NCI-H1417 treated with DMSO at 0.1 percent for 48 hours (cell line): ENCODE measurements around the gene APEH.

Experiments used
- DNase-seq: peaks from one replicate; lab custom pipeline; 2025; lab: John Stamatoyannopoulos, UW

The APEH gene

DNA sequence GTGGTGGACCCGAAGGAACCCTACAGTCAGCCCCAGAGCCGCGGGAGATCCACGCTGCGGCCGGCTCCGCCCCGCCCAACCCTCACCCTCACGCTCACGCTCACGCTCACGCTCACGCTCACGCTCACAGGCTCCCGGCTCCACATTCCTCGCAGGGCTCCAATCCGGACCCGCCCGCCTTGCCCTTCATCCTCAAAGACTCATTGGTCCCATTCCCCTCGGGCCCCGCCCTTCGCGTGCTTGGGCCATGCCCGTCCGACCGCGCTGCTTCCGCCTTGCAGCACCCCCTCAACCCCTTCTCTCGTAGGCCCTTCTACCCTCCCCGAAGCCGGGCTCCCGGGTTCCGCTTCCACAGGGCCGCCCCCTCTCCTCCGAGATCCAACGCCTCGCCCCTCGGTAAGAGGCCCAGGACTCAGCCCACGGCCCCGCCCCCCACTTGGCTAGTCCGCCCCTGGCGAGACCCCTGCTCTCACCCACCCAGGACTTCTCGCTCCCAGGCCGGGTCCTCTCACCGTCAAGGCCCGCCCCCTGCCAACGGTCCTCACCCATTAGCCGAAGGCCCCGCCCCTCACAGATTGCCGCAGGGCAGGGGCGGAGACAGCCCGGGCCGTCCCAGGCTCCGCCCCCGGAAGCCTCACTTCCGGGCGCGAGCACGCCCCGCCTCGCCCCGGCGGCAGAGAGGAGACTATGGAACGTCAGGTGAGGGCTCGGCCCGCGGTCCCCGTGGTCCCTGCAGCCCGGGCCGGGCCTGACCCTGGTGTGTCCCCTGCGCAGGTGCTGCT, at the start of gene APEH:
Gene APEH (plus strand): TSS at position 637 of the 782 bp plus-strand sequence. CDS start 51 bp downstream, at position 688.
- no peak for DNase-seq

DNA sequence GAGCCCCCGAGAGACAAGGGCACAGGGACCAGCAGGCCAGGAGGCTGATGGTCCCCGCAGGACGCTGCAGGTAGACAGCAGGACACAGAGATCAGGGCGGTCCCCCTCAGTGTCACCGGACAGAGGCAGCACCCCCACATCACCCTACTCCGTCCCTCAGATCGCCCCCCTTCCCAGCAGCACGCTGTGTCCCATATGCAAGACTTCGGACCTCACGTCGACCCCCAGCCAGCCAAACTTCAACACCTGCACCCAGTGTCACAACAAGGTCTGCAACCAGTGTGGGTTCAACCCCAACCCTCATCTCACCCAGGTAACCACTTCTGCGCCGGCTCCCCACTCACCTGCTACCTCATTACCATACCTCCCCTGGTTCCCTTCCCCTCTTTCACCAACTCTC, 49.1 kb upstream of the APEH start:
- no peak for DNase-seq

DNA sequence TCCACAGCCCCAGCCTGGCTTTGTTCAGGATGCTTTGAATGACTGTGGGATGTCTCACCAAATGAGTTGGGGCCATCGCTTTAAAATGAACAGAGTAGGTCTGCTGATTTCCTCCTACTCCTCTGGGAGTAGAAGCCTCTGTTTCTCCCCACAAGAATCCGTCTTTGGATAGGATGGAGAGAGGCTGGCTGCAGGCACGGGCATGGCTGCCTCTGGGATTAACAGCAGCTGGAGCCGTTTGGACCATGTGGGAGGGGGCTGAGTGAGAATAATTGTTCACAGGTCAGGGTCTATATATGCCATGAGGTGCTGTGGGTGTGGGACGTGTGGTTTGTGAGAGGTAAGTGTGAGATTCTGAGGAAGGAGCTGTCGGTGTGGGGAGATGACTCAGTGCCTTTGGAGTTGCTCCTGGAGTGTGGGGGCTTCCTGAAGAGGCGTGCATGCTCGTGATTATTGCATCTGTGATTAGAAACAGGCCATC, 48.0 kb upstream of the APEH start:
- DNase-seq: no peak

DNA sequence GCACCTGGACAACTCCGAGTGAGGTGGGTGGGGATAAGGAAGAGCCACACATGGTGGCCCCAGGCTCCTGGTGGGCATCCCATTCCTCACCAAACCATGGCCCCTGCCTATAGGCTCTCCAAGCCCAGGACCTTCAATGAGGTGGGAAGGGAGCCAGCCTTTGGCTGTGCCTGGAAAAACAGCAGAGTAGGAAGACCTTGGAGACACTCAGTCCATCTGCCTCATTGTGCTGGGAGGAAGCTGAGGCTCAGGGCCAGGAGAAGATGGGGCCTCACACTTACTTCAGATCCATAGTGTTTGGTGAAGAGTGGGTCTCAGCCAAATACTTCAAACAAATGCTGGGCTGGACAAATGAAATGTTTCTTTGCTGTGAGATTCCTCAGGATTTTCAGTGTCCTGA, 47.4 kb upstream of the APEH start:
- DNase-seq: no peak

DNA sequence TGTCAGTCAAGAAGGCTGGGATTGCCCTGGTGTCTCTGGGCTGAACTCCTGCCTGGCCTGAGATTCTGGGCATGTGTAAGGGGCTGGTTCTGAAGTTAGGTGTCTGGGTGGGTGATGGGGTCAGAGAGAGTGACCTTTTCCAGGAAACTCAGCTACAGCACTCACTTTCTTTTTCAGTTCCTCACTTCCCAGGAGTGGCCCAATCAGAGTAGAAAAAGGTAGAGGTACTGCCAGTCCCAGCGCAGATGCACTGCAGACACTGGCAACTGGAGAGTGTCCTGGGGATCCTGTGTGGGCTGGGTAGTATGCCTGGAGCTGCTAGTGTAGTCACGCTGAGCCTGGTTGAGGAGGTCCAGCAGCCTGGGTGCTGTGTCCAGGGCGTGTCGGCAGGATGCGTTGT, 46.5 kb upstream of the APEH start:
- DNase-seq: no peak

DNA sequence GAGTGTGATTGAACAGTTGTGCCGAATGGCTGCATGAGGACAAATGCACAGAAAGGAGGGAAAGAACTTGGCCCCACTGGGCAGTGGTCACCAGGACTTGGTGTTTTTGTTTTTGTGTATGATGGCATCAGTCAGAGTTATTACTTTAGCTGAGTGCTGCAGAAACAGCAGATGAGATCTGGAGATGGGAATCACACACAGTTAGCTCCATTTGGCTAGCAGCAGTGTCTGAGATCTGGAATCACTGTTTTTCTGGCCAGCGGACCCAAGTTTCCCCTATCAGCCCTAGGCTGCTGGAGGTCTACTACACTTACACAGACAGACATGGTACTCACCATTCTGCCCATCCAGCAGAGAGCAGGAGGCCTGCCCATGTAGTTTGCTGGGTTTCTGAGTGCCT, 45.9 kb upstream of the APEH start:
- no peak for DNase-seq

DNA sequence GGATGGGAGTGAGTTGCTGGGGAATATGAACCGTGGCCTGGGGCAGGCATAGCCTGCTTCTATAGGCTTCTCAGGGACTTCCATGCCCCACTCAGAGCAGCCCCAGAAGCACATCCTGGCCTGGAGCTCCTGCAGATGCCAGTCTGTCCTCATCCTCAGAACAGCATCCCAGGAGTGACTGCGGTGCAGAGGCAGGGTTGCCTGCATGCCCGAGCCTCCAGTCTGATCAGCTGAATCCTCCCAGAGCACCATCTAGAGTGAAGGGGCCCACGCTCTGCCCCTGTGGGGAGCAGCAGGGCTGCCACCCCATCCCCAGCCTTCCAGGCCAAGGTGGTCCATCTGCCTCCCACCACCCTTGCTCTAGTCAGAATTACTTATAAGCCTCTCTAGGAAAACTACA, 44.7 kb upstream of the APEH start:
- DNase-seq: no peak

DNA sequence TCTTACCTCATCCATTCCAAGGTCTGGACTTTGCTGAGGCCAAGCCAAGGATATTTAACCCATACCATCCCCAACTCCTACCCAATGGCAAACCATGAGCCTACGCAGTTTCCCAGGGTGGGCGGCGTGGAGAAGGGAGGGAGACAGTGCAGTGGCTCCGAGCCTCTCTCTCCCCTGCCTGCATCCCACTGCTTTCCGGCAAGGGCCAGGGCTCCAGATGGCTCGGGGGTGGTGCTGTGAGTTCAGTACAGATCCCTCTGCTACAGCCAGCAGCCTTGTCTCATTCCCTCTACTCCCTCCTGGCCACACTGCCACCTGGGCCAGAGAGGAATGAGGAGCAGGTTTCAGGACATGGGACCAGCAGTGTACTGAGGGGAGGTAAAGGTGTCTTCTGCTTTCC, 44.3 kb upstream of the APEH start:
- DNase-seq: no peak

DNA sequence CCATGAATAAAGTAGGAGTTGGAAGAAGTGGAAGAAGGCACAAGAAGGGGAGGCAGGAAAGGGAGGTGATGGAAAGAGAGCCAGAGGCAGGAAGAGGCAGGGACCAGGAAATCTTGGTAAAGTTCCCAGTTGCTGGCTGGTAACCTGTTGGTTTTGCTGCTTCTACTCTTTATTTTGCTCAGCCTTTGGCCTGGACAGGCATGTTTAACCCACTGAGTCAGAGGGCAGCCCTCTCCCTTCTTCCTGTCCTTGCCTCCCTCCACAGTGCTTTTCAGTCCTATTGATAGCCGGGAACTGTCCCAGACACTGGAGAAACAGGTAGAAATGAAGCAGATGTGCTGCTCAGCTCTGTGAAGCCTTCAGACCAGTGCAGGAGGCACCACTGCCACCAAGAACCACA, 43.4 kb upstream of the APEH start:
- no peak for DNase-seq

DNA sequence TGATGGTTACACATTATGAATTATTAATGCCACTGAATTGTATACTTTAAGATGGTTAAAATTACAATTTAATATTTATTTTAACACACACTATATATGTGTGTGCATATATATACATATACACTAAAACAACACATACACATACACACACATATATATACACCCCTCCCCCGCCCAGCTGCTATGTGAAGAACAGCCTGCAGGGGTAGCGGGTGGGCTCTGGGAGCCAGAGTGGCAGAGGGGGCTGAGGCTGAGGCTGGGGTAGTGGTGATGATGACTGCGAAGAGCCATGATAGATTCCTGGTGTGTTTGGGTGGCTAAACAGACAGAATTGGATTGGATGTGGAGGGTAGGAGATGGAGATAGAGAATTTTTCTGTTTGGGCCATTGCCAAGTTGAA, 39.4 kb upstream of the APEH start:
- DNase-seq: no peak

DNA sequence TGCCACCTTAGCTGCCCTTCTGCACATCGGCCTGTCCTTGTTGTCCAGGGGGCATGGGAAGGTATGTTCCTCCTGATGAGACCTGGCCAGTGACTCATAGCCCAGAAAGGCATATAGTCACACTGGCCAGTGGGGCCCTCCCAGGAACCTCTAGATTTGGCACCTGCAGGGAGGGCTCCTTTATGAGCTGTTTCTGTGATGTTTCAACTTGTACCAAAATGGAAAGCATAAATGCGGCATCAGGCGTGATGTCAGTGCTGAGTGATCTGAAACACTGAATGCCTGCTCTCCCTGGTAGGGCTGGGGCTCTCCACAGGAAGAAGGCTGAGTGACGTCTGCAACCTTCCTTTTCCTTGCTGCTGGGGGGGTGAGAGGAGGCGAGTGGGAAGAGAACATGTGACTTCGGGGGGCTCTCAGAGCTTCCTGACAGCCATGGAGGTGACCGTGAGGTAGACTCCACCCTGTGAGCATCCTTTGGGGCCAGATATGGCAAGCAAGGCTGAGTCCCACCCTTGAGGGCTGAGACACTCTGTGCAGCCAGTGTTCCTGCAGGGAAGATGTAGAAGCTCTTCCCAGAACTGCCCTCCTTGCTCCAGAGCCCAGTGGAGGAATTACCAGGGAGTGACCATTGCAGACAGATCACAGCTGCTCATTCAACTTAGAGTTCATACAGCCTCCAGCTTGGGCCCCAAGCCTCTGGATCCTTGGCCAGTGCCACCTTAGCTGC, 37.1 kb upstream of the APEH start:
- DNase-seq: no peak

DNA sequence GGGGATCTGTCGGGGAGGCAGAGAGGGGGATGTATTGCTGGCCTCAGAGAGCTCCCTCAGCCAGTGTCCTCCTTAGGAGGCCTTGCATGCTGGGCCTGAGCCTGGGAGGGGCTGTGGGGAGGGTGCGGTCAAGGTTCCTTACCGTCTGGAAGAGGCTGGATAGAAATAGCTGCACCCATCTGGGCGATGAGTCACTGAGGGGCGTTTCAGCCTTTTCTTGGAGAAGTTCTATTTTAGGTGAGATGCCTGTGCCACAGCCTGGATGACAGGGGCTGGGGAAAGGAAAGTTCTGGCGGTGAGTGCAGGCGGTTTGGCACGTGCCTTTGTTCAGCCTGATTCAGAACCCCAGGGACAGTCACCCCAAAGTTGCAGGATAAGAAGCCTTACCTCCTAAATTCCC, 35.7 kb upstream of the APEH start:
- DNase-seq: no peak

DNA sequence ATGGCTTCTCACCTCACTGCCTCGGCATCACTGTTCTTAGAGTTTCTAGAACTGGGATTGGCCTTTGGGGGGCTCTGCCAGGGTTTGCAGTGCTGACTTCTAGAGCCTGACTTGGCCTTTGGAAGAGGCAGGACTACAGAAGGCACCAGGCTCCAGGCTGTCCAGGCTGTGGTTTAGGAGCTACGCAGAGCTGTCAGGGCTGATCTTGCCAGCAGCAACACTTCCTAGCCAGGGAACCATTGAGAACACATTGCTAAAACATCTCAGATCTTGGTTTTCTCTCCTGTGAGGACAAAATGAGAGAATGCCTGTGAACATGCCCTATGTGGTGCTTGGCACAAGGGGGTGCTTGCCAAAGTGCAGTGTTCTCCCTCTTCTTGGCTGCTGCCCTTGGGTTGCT, 34.6 kb upstream of the APEH start:
- DNase-seq: no peak

DNA sequence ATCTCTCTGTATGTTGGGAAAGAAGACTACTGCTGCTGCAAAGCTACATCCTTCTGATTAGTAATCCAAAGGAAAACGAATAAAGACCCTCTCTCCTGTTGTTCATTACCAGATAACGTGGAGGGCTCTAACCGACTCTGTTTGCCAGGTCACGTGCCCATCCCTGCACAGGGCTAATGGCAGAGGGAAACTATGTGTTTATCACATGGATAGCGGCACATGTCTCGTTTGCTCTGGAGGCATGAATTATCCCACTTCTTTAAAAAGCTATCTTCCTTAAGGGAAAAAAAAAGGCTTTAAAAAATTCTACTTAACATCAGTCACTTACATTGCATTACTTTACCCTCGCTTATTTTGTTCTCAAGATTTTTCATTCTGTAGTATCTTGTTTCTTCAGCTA, 32.9 kb upstream of the APEH start:
- DNase-seq: no peak

DNA sequence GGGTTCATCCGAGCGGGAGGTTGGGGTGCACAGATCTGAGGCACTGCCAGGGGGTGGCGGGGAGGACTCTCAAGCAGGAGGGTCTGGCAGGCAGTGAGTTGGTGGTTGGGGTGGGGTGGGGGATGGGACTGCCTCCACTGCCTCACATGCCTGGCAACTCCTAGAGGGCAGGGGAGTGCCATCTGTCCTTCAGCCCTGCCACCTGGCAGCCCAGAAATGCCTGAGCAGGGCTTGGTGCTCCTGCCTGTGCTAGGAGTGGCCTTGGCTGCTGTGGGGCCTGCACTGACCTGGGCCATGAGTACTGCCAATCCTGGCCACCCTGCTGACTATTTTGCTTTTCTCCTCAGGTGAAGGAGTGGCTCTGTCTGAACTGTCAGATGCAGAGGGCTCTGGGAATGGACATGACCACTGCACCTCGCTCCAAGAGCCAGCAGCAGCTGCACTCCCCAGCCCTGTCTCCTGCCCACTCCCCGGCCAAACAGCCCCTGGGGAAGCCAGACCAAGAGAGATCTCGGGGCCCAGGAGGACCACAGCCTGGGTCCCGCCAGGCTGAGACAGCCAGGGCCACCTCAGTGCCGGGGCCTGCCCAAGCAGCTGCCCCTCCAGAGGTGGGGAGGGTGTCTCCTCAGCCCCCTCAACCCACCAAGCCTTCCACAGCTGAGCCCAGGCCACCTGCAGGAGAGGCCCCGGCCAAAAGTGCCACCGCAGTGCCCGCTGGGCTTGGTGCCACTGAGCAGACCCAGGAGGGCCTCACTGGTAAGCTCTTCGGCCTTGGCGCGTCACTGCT, 32.0 kb upstream of the APEH start:
- DNase-seq: no peak

DNA sequence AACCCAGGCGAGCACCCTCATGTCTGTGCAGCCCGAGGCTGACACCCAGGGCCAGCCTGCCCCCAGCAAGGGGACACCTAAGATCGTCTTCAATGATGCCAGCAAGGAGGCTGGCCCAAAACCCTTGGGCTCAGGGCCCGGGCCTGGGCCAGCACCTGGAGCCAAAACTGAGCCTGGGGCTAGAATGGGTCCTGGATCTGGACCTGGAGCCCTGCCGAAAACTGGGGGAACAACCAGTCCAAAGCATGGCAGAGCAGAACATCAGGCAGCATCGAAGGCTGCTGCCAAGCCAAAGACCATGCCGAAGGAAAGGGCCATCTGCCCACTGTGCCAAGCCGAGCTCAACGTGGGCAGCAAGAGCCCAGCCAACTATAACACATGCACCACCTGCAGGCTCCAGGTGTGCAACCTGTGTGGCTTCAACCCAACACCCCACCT, 31.4 kb upstream of the APEH start:
- no peak for DNase-seq

DNA sequence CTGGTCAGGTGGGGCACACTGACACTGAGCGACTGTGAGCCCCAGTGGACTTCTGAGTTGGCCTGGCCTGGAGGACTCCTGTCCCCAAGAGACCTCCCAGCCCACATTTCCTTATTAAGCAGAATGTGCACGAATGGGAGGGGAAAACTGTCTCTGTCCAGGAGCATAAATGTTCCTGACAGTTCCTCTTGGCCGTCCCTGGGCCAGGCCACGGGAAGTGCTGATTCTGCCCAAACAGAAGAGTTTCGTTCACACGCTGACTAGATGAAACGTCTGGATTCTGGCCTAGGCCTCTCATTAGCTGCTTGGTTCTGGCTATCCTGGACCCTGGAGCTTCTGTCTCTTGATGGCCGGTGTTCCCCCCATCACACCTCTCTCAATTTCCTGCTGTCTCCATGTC, 29.5 kb upstream of the APEH start:
- no peak for DNase-seq

DNA sequence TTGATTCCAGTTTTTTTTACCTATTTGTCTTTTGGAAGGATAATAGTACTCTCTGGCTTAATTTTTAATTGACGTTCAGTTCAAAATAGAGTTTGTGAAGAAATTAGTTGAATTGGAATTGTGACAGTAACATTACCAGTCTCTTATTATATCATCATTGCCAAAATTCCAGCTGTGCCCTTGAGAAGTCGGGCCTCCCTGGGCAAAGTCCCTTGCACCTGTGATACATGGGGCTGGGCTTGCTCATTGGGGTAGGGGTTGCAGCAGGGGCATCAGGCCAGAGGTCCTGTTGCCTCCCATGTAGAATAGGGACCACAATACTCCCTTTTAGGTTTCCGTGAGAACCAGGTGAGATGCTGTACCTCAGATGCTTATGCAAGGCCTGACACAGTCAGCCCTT, 27.9 kb upstream of the APEH start:
- no peak for DNase-seq

DNA sequence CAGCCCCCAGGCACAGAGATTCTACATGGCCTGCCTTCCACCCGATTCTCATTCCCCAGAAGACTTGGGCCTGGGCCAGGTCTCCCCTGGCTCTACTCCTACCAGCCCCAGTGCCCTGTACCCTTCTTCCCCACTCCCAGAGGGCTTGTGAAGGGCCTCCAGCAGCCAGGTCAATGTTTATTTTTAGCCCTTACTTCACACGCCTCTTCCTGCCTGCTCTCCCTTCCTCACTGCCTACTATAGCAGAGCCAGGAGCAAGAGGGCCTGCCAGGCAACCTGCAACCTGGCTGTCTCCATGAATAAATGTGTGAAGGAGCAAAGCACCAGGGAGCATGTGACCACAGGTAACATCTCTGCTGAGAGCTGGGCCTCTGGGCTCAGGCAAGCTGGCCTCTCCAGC, 26.4 kb upstream of the APEH start:
- no peak for DNase-seq

DNA sequence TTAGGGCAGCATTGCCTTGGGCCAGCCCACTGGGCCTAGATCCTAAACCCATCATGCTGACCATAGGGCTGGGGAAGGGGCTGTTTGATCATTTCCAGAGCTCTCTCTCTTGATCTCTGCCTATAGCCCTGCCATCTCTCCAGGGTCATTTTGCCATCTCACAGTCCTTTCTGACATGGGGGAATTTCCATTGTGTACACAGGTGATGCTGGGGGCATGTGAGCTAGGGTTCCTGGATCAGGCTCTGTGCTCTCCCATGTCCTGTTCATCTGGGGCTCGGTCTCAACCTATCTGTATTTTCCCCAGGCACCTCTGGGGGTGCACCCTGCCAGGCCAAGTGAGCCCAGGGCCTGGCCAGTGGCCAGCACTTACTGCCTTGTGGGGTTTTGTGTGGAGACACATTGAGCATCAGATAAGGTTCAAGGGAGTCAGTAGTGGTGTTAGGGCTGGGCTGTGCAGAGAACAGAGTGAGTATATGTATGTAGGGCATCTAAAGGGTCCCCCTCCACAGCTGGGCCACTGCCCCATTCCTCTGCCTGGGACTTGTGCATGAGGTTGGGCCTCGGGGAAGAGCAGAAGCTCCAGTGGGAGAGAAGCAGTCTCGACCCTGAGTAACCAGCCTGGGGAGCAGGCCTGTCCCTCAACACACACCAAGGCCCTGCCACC, 25.7 kb upstream of the APEH start:
- DNase-seq: no peak

DNA sequence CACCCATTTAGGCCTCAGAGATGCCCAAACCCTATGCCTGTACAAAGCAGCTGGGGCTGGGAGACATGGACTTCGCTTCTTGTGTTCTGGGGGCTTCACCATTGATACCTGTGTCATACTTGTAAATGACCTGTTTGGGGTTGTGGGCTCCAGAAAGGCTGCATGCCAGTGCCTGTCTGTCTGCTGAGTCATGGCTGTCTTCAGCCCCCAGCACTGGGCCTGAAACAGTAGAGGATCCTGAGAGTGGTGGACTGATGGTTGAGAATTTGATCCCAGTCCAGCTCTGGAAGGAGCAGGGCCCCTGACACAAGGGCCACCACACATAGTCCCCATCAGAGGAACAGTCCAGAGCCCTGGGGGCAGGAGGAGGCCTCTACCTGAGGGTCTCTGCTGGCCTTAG, 24.6 kb upstream of the APEH start:
- DNase-seq: no peak

DNA sequence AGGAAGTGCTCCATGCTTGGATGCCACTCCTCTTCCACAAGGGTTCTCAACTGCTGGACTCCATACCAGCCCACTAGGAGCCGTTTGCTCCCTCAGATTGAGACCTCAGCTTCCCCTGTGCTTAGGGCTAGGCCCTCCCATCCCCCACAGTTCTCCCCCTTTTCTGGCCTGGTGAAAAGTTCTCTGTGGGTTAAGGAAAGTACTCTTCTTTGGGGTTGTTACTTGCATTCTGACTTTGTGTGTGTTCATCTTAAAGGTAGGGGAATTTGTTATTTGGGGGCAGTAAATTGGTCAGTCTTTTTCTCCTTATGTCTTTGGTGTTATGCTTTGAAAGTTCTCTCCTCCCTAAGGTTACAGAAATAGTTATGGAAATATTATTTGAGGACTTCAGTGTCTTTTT, 24.0 kb upstream of the APEH start:
- DNase-seq: no peak
